ENCODE measurements around the gene DHX9.

Gene DHX9

DNA sequence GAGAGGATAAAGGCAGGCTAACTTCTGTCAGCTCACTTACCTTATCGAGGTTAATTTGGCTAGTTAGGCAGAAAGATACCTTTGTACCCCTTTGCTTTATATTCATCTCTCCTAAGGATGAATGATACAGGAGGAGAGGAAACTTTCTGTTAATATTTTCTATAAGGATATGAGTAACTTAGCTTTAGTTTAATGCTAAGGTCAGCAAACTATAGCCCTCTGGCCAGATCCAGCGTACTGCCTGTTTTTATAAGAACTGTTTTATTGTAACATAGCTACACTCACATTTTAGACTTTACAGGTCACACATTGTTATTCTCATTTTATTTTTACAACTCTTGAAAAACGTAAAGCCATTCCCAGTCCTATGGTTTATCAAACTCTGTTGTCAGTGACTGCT is 18.1 kb downstream of the DHX9 start:
- Histone ChIP-seq H4K12ac (ENCODE audit: low read depth, low read length) (no peak overlapping the region), H3K4me1 (ENCODE audit: control insufficient read depth in 1 of 2, insufficient read depth in 2 of 2, low read length in 2 of 2) (no peaks in the 10 kb centered on the region), H2BK12ac (ENCODE audit: low read length) (no peak overlapping the region), H2AFZ (ENCODE audit: insufficient read depth, low read length, poor library complexity) (no peak overlapping the region), H4K8ac (ENCODE audit: low read depth, low read length) (no peak overlapping the region), H3K27me3 (ENCODE audit: insufficient read depth, low read length) (no peaks in the 10 kb centered on the region), H3K23ac (ENCODE audit: low read length) (no peak overlapping the region), H3K79me2 (ENCODE audit: control insufficient read depth, insufficient read depth, low read length, poor library complexity) (no peaks in the 10 kb centered on the region), H2BK120ac (ENCODE audit: insufficient read depth, low read length, poor library complexity) (no peak overlapping the region), H3K36me3 (ENCODE audit: control insufficient read depth in 1 of 2, insufficient read depth in 2 of 2, low read length in 2 of 2) (peaks cover 19 to 47% of the 10 kb centered on the region in 2 experiments), H3K9ac (ENCODE audit: low read length) (no peak overlapping the region), H3K14ac (ENCODE audit: low read length) (no peak overlapping the region), H3K4me2 (ENCODE audit: low read length) (no peak overlapping the region), H3K79me1 (ENCODE audit: low read length) (no peaks in the 10 kb centered on the region), H3K4me3 (ENCODE audit: low read depth, low read length) (no peak overlapping the region), H3K9me3 (ENCODE audit: insufficient read depth, low read depth, low read length) (no peaks in the 10 kb centered on the region), H3K4ac (ENCODE audit: low read depth, low read length) (no peak overlapping the region), H2AK5ac (ENCODE audit: low read length) (no peak overlapping the region), H3K27ac (ENCODE audit: low read depth, low read length) (no peak overlapping the region), H3K18ac (ENCODE audit: low read length) (no peak overlapping the region), H2BK5ac (ENCODE audit: low read depth, low read length, poor library complexity) (no peak overlapping the region), H4K91ac (ENCODE audit: low read depth, low read length) (no peak overlapping the region)
- no CpG with 5 or more reads among the region's 3 CpGs for WGBS (ENCODE audit: extremely low coverage, insufficient coverage, insufficient read length)
- DNase-seq: no peak

- Histone ChIP-seq H2BK5ac (ENCODE audit: low read depth, low read length, poor library complexity) (no peak overlapping the region), H3K79me2 (ENCODE audit: control insufficient read depth, insufficient read depth, low read length, poor library complexity) (no peaks in the 10 kb centered on the region), H4K12ac (ENCODE audit: low read depth, low read length) (no peak overlapping the region), H4K8ac (ENCODE audit: low read depth, low read length) (no peak overlapping the region), H3K27me3 (ENCODE audit: insufficient read depth, low read length) (no peaks in the 10 kb centered on the region), H3K14ac (ENCODE audit: low read length) (no peak overlapping the region), H2BK12ac (ENCODE audit: low read length) (no peak overlapping the region), H2AFZ (ENCODE audit: insufficient read depth, low read length, poor library complexity) (no peak overlapping the region), H3K23ac (ENCODE audit: low read length) (no peak overlapping the region), H3K4me2 (ENCODE audit: low read length) (no peak overlapping the region), H4K91ac (ENCODE audit: low read depth, low read length) (no peak overlapping the region), H2BK120ac (ENCODE audit: insufficient read depth, low read length, poor library complexity) (no peak overlapping the region), H3K36me3 (ENCODE audit: control insufficient read depth in 1 of 2, insufficient read depth in 2 of 2, low read length in 2 of 2) (peaks cover 15 to 38% of the 10 kb centered on the region in 2 experiments), H3K4ac (ENCODE audit: low read depth, low read length) (no peak overlapping the region), H3K27ac (ENCODE audit: low read depth, low read length) (no peak overlapping the region), H3K79me1 (ENCODE audit: low read length) (no peaks in the 10 kb centered on the region), H3K4me1 (ENCODE audit: control insufficient read depth in 1 of 2, insufficient read depth in 2 of 2, low read length in 2 of 2) (no peaks in the 10 kb centered on the region), H3K9ac (ENCODE audit: low read length) (no peak overlapping the region), H3K18ac (ENCODE audit: low read length) (no peak overlapping the region), H3K4me3 (ENCODE audit: low read depth, low read length) (no peak overlapping the region), H2AK5ac (ENCODE audit: low read length) (no peak overlapping the region), H3K9me3 (ENCODE audit: insufficient read depth, low read depth, low read length) (no peaks in the 10 kb centered on the region)
- WGBS (ENCODE audit: extremely low coverage, insufficient coverage, insufficient read length): no CpG with 5 or more reads among the region's 4 CpGs
- no peak for DNase-seq
Observed at GRCh38 chr1:182860658-182861057, 21.5 kb downstream of the DHX9 start.

GRCh38 chr1:182861994-182862393 is 22.8 kb downstream of the DHX9 start:
- Histone ChIP-seq H3K27me3 (ENCODE audit: insufficient read depth, low read length) (no peaks in the 10 kb centered on the region), H2AFZ (ENCODE audit: insufficient read depth, low read length, poor library complexity) (no peak overlapping the region), H4K12ac (ENCODE audit: low read depth, low read length) (no peak overlapping the region), H3K4me2 (ENCODE audit: low read length) (no peak overlapping the region), H4K8ac (ENCODE audit: low read depth, low read length) (no peak overlapping the region), H2BK120ac (ENCODE audit: insufficient read depth, low read length, poor library complexity) (no peak overlapping the region), H3K4me1 (ENCODE audit: control insufficient read depth in 1 of 2, insufficient read depth in 2 of 2, low read length in 2 of 2) (no peaks in the 10 kb centered on the region), H3K18ac (ENCODE audit: low read length) (no peak overlapping the region), H3K14ac (ENCODE audit: low read length) (no peak overlapping the region), H3K4ac (ENCODE audit: low read depth, low read length) (no peak overlapping the region), H3K9me3 (ENCODE audit: insufficient read depth, low read depth, low read length) (no peaks in the 10 kb centered on the region), H2BK12ac (ENCODE audit: low read length) (no peak overlapping the region), H3K79me2 (ENCODE audit: control insufficient read depth, insufficient read depth, low read length, poor library complexity) (no peaks in the 10 kb centered on the region), H4K91ac (ENCODE audit: low read depth, low read length) (no peak overlapping the region), H3K36me3 (ENCODE audit: control insufficient read depth in 1 of 2, insufficient read depth in 2 of 2, low read length in 2 of 2) (peaks cover 12 to 33% of the 10 kb centered on the region in 2 experiments), H3K9ac (ENCODE audit: low read length) (no peak overlapping the region), H3K79me1 (ENCODE audit: low read length) (no peaks in the 10 kb centered on the region), H2BK5ac (ENCODE audit: low read depth, low read length, poor library complexity) (no peak overlapping the region), H2AK5ac (ENCODE audit: low read length) (no peak overlapping the region), H3K27ac (ENCODE audit: low read depth, low read length) (no peak overlapping the region), H3K23ac (ENCODE audit: low read length) (no peak overlapping the region), H3K4me3 (ENCODE audit: low read depth, low read length) (no peak overlapping the region)
- no CpG with 5 or more reads among the region's 2 CpGs for WGBS (ENCODE audit: extremely low coverage, insufficient coverage, insufficient read length)
- no peak for DNase-seq

DNA sequence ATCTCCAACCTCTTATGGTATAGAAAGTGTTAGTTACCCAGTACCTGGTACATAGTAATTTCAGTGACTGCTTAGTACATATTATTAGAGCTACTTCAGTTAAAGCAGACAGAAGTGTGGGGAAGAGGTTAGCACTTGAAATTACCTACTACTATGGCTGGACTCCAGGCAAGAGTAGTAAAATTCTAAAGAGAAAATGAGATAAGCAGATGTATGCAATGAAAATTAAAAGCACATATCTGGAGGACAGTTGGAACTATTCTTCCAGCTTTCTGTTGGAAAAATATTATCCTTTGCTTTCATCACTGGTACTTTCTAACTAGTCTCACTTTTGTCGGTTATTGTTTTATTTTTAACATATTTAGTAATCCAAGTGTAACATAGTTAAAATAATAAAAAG is 23.7 kb downstream of the DHX9 start:
- H3K36me3 ChIP-seq (ENCODE audit: control insufficient read depth in 1 of 2, insufficient read depth in 2 of 2, low read length in 2 of 2): peaks cover 16 to 37% of the 10 kb centered on the region in 2 experiments
- H2AFZ ChIP-seq (ENCODE audit: insufficient read depth, low read length, poor library complexity): no peak overlapping the region
- no peak overlapping the region for H4K12ac ChIP-seq (ENCODE audit: low read depth, low read length)
- no peak overlapping the region for H4K91ac ChIP-seq (ENCODE audit: low read depth, low read length)
- H2AK5ac ChIP-seq (ENCODE audit: low read length): no peak overlapping the region
- no peak overlapping the region for H2BK12ac ChIP-seq (ENCODE audit: low read length)
- no peak overlapping the region for H3K4me3 ChIP-seq (ENCODE audit: low read depth, low read length)
- H4K8ac ChIP-seq (ENCODE audit: low read depth, low read length): no peak overlapping the region
- no peak overlapping the region for H3K4me2 ChIP-seq (ENCODE audit: low read length)
- H2BK5ac ChIP-seq (ENCODE audit: low read depth, low read length, poor library complexity): no peak overlapping the region
- WGBS (ENCODE audit: extremely low coverage, insufficient coverage, insufficient read length): no CpG with 5 or more reads among the region's 1 CpG
- no peak for DNase-seq
- H3K79me2 ChIP-seq (ENCODE audit: control insufficient read depth, insufficient read depth, low read length, poor library complexity): no peaks in the 10 kb centered on the region
- no peaks in the 10 kb centered on the region for H3K27me3 ChIP-seq (ENCODE audit: insufficient read depth, low read length)
- H3K14ac ChIP-seq (ENCODE audit: low read length): no peak overlapping the region
- no peak overlapping the region for H3K4ac ChIP-seq (ENCODE audit: low read depth, low read length)
- no peaks in the 10 kb centered on the region for H3K79me1 ChIP-seq (ENCODE audit: low read length)
- H3K9ac ChIP-seq (ENCODE audit: low read length): no peak overlapping the region
- H3K27ac ChIP-seq (ENCODE audit: low read depth, low read length): no peak overlapping the region
- H3K23ac ChIP-seq (ENCODE audit: low read length): no peak overlapping the region
- H2BK120ac ChIP-seq (ENCODE audit: insufficient read depth, low read length, poor library complexity): no peak overlapping the region
- H3K4me1 ChIP-seq (ENCODE audit: control insufficient read depth in 1 of 2, insufficient read depth in 2 of 2, low read length in 2 of 2): no peaks in the 10 kb centered on the region
- no peak overlapping the region for H3K18ac ChIP-seq (ENCODE audit: low read length)
- H3K9me3 ChIP-seq (ENCODE audit: insufficient read depth, low read depth, low read length): no peaks in the 10 kb centered on the region
